ENCODE data around the gene PDLIM7.

- TF ChIP-seq EP300 (IDR thresholded peaks at IDR 0.05) (no peak), CTCF (IDR thresholded peaks at IDR 0.05) (no peak)
These were observed 51.5 kb downstream of the PDLIM7 start for GRCh38 chr5:177445917-177446199.
